ENCODE measurements around the gene TRIM67.

Gene TRIM67

DNA sequence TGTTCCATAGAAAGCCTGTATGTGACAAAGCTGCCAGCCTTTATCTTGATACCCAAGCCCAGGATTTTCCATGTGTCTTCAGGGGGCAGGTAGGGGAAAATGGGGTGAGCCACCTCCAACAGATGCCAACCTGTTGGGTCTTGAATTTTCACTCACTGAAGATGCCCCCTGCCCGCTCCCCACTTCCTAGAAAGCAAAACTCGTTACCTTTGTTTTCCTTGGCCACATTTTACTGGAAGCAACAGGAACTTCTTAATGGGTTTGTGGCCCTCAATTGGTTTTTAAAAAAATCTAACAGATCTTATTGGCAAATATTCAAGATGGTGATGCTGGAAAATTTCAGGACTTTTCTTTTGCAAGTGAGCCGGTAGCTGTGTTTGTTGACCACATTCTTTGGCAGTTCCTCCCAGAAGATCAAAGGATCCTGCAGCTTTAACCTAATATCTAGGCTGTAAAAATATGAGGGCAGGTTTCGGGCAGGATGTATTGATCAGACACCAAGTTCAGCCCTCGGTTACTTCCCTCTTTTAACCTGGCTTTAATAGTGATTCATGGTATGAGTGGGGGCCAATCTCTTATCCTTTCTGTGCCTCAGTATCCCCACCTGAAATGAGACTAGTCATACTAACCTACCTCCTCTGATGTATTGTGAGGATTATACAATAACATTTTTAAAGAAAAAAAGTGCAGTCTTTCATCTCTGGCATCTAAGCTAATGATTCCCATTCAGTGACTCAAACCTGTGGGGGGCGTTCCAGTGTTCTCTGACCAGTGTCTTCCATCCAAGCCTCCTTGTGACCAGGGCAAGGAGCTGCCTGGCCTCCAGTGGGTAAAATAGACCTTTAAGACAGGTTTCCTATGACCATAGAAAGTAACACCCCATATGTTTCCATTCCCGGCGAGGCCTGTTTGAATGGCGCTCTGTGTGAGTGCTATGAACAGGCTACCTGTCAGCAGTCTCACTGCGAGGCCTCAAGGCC is 57.9 kb downstream of the TRIM67 start:
- H3K27ac ChIP-seq: no peak overlapping the region
- peaks cover 9 to 15% of the 10 kb centered on the region in 2 experiments for H3K4me1 ChIP-seq (ENCODE audit: control insufficient read depth in 1 of 2, insufficient read depth in 1 of 2, low read depth in 1 of 2, low read length in 1 of 2)
- peaks cover 25% of the 10 kb centered on the region for H3K36me3 ChIP-seq
- H3K27me3 ChIP-seq: no peaks in the 10 kb centered on the region
- no peak overlapping the region for H3K4me3 ChIP-seq (ENCODE audit: low read depth in 1 of 2, low read length in 1 of 2)
- TF ChIP-seq, protein P1, sequence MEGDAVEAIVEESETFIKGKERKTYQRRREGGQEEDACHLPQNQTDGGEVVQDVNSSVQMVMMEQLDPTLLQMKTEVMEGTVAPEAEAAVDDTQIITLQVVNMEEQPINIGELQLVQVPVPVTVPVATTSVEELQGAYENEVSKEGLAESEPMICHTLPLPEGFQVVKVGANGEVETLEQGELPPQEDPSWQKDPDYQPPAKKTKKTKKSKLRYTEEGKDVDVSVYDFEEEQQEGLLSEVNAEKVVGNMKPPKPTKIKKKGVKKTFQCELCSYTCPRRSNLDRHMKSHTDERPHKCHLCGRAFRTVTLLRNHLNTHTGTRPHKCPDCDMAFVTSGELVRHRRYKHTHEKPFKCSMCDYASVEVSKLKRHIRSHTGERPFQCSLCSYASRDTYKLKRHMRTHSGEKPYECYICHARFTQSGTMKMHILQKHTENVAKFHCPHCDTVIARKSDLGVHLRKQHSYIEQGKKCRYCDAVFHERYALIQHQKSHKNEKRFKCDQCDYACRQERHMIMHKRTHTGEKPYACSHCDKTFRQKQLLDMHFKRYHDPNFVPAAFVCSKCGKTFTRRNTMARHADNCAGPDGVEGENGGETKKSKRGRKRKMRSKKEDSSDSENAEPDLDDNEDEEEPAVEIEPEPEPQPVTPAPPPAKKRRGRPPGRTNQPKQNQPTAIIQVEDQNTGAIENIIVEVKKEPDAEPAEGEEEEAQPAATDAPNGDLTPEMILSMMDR (IDR thresholded peaks at IDR 0.05): no peak
- no peaks in the 10 kb centered on the region for H3K9me3 ChIP-seq

DNA sequence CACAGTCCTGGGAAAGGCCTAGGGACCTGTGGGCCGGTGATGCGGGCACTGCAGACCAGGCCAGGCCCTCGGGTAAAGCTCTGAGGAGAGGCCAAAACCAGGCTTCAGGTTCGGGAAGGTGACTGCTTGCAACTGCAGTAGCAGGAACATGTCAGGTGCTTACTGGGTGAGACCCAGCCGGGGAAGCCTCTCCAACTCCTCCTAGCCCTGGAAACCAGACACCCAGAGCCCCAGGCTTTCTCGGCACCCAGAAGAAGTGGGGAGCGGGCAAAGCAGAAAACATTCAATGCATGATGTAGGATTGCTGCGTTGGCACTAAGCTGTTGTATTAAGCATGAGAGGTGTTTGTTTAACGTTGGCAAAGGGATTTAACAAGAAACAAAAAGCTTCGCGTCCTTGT is 58.9 kb downstream of the TRIM67 start:
- Histone ChIP-seq H3K4me1 (ENCODE audit: control insufficient read depth in 1 of 2, insufficient read depth in 1 of 2, low read depth in 1 of 2, low read length in 1 of 2) (peaks cover 9 to 15% of the 10 kb centered on the region in 2 experiments), H3K27me3 (no peaks in the 10 kb centered on the region), H3K9me3 (no peaks in the 10 kb centered on the region), H3K4me3 (ENCODE audit: low read depth in 1 of 2, low read length in 1 of 2) (no peak overlapping the region), H3K27ac (no peak overlapping the region), H3K36me3 (peaks cover 36% of the 10 kb centered on the region)
- TF ChIP-seq, protein P1 (IDR thresholded peaks at IDR 0.05): no peak

GRCh38 chr1:231226156-231226555 is 64.3 kb downstream of the TRIM67 start:
- H3K36me3 ChIP-seq: peaks cover 80% of the 10 kb centered on the region
- TF ChIP-seq, protein P1 (IDR thresholded peaks at IDR 0.05): no peak

DNA sequence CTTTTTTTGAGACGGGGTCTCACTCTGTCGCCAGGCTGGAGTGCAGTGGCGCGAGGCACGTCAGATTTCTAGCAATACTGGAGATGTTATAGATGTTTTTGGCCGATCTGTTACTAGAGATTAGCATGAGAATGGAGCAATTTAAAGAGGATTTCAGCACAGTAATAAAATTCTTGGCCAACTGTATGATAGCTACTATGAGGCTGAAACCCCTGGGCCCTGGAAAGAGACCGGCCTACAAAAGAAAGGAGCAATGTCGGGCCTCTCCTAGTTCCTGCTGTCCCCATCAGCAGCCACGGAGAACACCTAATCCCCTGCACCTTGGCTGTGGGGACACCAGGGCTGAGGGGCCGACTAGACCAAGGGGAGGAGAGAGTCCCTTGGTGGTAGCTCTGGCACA is 69.7 kb downstream of the TRIM67 start:
- Histone ChIP-seq H3K36me3 (peaks cover 49% of the 10 kb centered on the region), H3K4me3 (ENCODE audit: low read depth in 1 of 2, low read length in 1 of 2) (no peak overlapping the region), H3K9me3 (no peaks in the 10 kb centered on the region), H3K4me1 (ENCODE audit: control insufficient read depth in 1 of 2, insufficient read depth in 1 of 2, low read depth in 1 of 2, low read length in 1 of 2) (peaks cover 23 to 25% of the 10 kb centered on the region in 2 experiments), H3K27ac (no peak overlapping the region), H3K27me3 (no peaks in the 10 kb centered on the region)
- TF ChIP-seq, protein P1 (IDR thresholded peaks at IDR 0.05): no peak

More at GRCh38 chr1:231226156-231226555, 64.3 kb downstream of the TRIM67 start:
- H3K27me3 ChIP-seq: no peaks in the 10 kb centered on the region
- H3K9me3 ChIP-seq: no peaks in the 10 kb centered on the region
- H3K4me3 ChIP-seq (ENCODE audit: low read depth in 1 of 2, low read length in 1 of 2): no peak overlapping the region
- no peak overlapping the region for H3K27ac ChIP-seq
- no peaks in the 10 kb centered on the region for H3K4me1 ChIP-seq (ENCODE audit: control insufficient read depth in 1 of 2, insufficient read depth in 1 of 2, low read depth in 1 of 2, low read length in 1 of 2)

GRCh38 chr1:231232870-231233734 is 71.2 kb downstream of the TRIM67 start:
- Histone ChIP-seq H3K4me3 (ENCODE audit: low read depth in 1 of 2, low read length in 1 of 2) (no peak overlapping the region), H3K27ac (no peak overlapping the region), H3K27me3 (no peaks in the 10 kb centered on the region), H3K4me1 (ENCODE audit: control insufficient read depth in 1 of 2, insufficient read depth in 1 of 2, low read depth in 1 of 2, low read length in 1 of 2) (peaks cover 23 to 27% of the 10 kb centered on the region in 2 experiments), H3K36me3 (peaks cover 46% of the 10 kb centered on the region), H3K9me3 (no peaks in the 10 kb centered on the region)
- TF ChIP-seq, protein P1 (IDR thresholded peaks at IDR 0.05): no peak

Data from neutrophil (primary cell).